ENCODE measurements around the gene CAPN1. TPM values are rescaled to one million over a fixed set of nuclear protein-coding genes. Genes with fewer than 3 reads are reported as not detected.

The CAPN1 gene
- total and polyA plus RNA-seq, 2 of the 4 experiments (the other 2 are of a cell fraction): 110 to 182 TPM

DNA sequence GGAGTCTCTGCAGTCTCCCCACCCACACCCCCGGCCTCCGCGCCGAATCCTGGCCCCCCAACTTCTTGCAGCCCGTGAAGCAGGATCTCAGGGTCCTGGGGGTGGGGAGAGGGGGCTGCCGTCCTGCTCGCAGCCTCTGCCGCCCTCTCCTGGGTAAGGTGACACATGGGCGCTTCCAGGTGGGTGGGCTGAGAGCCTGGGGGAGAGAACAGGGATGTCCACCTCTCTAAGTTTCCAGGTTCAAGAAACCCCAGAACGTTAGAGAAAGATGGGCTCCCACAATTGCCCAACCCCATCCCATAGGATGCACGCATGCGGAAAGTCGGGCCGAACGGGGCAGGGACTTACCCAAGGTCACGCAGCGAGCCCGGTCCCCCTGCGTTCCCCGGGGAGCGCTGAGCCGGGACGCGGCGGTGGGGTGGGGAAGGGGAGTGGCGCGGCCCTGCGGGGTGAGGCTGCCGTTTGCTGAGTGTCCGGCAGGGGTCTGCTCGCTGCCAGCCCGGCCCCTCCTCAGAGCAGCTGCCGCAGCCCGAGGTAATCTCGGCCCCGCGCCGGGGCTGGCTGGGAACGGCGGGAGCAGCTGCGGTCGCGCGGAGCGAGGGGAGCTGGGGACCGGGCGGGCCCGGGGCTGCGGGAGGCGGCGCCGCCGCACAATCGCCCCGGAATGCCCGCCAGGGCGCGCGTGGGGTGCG lies 705 bp upstream of the CAPN1 start:
- in situ Hi-C loops (cut with MboI; ENCODE audit: low sequenced_read_pairs): no loop called here
- TF ChIP-seq MAZ (IDR thresholded peaks at IDR 0.05; ENCODE audit: borderline replicate concordance, low read depth, low read length) (peak; percentile 61; the same call in 1 of the 2 replicates), CHD1 (IDR thresholded peaks at IDR 0.05; ENCODE audit: low read depth, low read length) (no peak), MXI1 (IDR thresholded peaks at IDR 0.05; ENCODE audit: borderline replicate concordance, low read depth, low read length) (peak; percentile 62; the same call in 1 of the 2 replicates), RAD21 (IDR thresholded peaks at IDR 0.05; ENCODE audit: low read length) (peak; percentile 53), CEBPB (IDR thresholded peaks at IDR 0.05; ENCODE audit: low read depth, low read length) (no peak)
- TF ChIP-seq, protein P1, sequence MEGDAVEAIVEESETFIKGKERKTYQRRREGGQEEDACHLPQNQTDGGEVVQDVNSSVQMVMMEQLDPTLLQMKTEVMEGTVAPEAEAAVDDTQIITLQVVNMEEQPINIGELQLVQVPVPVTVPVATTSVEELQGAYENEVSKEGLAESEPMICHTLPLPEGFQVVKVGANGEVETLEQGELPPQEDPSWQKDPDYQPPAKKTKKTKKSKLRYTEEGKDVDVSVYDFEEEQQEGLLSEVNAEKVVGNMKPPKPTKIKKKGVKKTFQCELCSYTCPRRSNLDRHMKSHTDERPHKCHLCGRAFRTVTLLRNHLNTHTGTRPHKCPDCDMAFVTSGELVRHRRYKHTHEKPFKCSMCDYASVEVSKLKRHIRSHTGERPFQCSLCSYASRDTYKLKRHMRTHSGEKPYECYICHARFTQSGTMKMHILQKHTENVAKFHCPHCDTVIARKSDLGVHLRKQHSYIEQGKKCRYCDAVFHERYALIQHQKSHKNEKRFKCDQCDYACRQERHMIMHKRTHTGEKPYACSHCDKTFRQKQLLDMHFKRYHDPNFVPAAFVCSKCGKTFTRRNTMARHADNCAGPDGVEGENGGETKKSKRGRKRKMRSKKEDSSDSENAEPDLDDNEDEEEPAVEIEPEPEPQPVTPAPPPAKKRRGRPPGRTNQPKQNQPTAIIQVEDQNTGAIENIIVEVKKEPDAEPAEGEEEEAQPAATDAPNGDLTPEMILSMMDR (conservative IDR thresholded peaks at IDR 0.05; ENCODE audit: low read depth, low read length): peak; percentile 52

More for the DNA sequence above, 705 bp upstream of the CAPN1 start:
- Histone ChIP-seq H2BK120ac (ENCODE audit: low read depth, low read length) (peak overlapping the region; percentile 59), H3K27me3 (ENCODE audit: control insufficient read depth, insufficient read depth, low read length) (no peaks in the 10 kb centered on the region), H3K4me3 (ENCODE audit: insufficient read depth, low read depth, low read length) (peak overlapping the region; percentile 94), H3K14ac (replicated peaks; ENCODE audit: low read depth, low read length) (peak overlapping the region; percentile 91), H2AFZ (replicated peaks; ENCODE audit: low read length, poor library complexity) (peak overlapping the region; percentile 95), H4K20me1 (ENCODE audit: insufficient read depth, low read length) (peaks cover 4% of the 10 kb centered on the region), H2AK9ac (replicated peaks; ENCODE audit: low read depth, low read length, poor library complexity) (peak overlapping the region; percentile 98), H3K79me1 (ENCODE audit: low read depth in 1 of 2, low read length in 2 of 2) (peaks cover 42 to 59% of the 10 kb centered on the region in 2 experiments), H3K36me3 (ENCODE audit: control insufficient read depth, insufficient read depth, low read length) (peaks cover 14% of the 10 kb centered on the region), H3K4me1 (ENCODE audit: control insufficient read depth, insufficient read depth, low read length) (peaks cover 11% of the 10 kb centered on the region), H4K91ac (ENCODE audit: insufficient read depth, low read depth, low read length) (peak overlapping the region; percentile 84), H3K56ac (ENCODE audit: extremely low read depth, insufficient read depth, low read length) (peak overlapping the region; percentile 62; the same call in 1 of the 2 replicates), H3K4me2 (ENCODE audit: low read depth, low read length) (peak overlapping the region; percentile 96), H3K9me3 (ENCODE audit: control insufficient read depth, insufficient read depth, low read length) (no peaks in the 10 kb centered on the region), H3K27ac (ENCODE audit: insufficient read depth, low read length) (peak overlapping the region; percentile 78), H4K8ac (ENCODE audit: low read depth in 2 of 2, low read length in 2 of 2) (peak overlapping the region; percentile 59 to 91; a peak in 3 of 4 replicates), H3K23ac (ENCODE audit: low read depth, low read length) (peak overlapping the region; percentile 89; the same call in 1 of the 2 replicates), H2BK15ac (ENCODE audit: low read depth, low read length) (no peak overlapping the region; the same call in 2 of the 3 replicates), H2AK5ac (ENCODE audit: low read depth, low read length) (peak overlapping the region; percentile 76; the same call in 1 of the 2 replicates), H3K18ac (ENCODE audit: low read depth, low read length) (peak overlapping the region; percentile 24), H3K9ac (ENCODE audit: low read depth, low read length) (peak overlapping the region; percentile 84), H4K5ac (ENCODE audit: low read depth, low read length) (peak overlapping the region; percentile 77), H2BK5ac (ENCODE audit: low read depth, low read length, poor library complexity, severe bottlenecking) (peak overlapping the region; percentile 78), H2BK20ac (ENCODE audit: low read depth, low read length) (no peak overlapping the region), H3K9me1 (ENCODE audit: insufficient read depth, low read length) (peaks cover 4% of the 10 kb centered on the region; the same call in 1 of the 2 replicates), H3K4ac (ENCODE audit: low read depth, low read length) (peak overlapping the region; percentile 75)
- ChIA-PET CTCF (interaction anchor here (0.5 kb wide), 1 partner anchor 83 kb away, joined by 4 read pairs; no protein-coding TSS in a partner anchor), POLR2A (ENCODE audit: unreplicated experiment) (interaction anchor here (1.4 kb wide), 1 partner anchor 64 kb away, joined by 5 read pairs; the partner anchor contains the start of gene ZNHIT2)
- no TSS peak for BruUV-seq (replicated peaks)
- ATAC-seq (ENCODE audit: low read depth) (peak; percentile 78), DNase-seq (peak; percentile 60)
- dilution Hi-C loops (cut with HindIII; ENCODE audit: low sequenced_read_pairs, unreplicated experiment): no loop called here
- intact Hi-C loops (cut with micrococcal nuclease): loop anchor here (5.0 kb wide), 1 partner anchor 59 kb away; the partner anchor contains the start of genes FAU and MRPL49
- 0% methylated on average over 19 of the region's 60 CpGs; no CpG with 5 or more reads in 1 of the 2 experiments for WGBS, 2 experiments (ENCODE audit: extremely low coverage in 2 of 2, insufficient read length in 1 of 2)
